ENCODE results near the gene NUAK2. TPM values are rescaled to one million over a fixed set of nuclear protein-coding genes. Genes with fewer than 3 reads are reported as not detected.

NUAK2 gene
- total RNA-seq, 2 experiments from 2014 or later, result 4.4 to 4.5 TPM

GRCh38 chr1:205258261-205258691 is 63.3 kb downstream of the NUAK2 start:
- CTCF ChIA-PET, result interaction anchor here (1.1 to 13.7 kb wide), 7 partner anchors 15 to 269 kb away, joined by 3 to 338 read pairs (median 21); partner anchors contain the start of gene TMCC2
- POLR2A ChIA-PET, result interaction anchor here (0.6 to 1.4 kb wide), 2 partner anchors 29 to 74 kb away, joined by 3 to 5 read pairs; no protein-coding TSS in a partner anchor
- H3K27ac Mint-ChIP-seq, result no peak overlapping the region
- intact Hi-C loops (cut with micrococcal nuclease), result loop anchor here (5.0 to 10.0 kb wide), 3 partner anchors 116 to 453 kb away; no protein-coding TSS in a partner anchor
- H3K9me3 Mint-ChIP-seq, result no peaks in the 10 kb centered on the region
- H3K27me3 Mint-ChIP-seq, result peaks cover 1% of the 10 kb centered on the region
- DNase-seq, result no peak
- no peak overlapping the region for H3K4me3 Mint-ChIP-seq
- H3K36me3 Mint-ChIP-seq, result no peaks in the 10 kb centered on the region
- H3K4me1 Mint-ChIP-seq (ENCODE audit: low read depth), result peaks cover 16% of the 10 kb centered on the region

GRCh38 chr1:205257735-205258134 is 63.8 kb downstream of the NUAK2 start:
- peaks cover 13% of the 10 kb centered on the region for H3K4me1 Mint-ChIP-seq (ENCODE audit: low read depth)

GRCh38 chr1:205256951-205257625 is 64.5 kb downstream of the NUAK2 start:
- Mint-ChIP-seq H3K9me3 (no peaks in the 10 kb centered on the region), H3K27ac (no peak overlapping the region), H3K4me1 (ENCODE audit: low read depth) (peaks cover 9% of the 10 kb centered on the region), H3K4me3 (no peak overlapping the region), H3K27me3 (peaks cover 1% of the 10 kb centered on the region), H3K36me3 (no peaks in the 10 kb centered on the region)
- intact Hi-C loops (cut with micrococcal nuclease), result loop anchor here (1.0 to 10.0 kb wide), 5 partner anchors 28 to 452 kb away; no protein-coding TSS in a partner anchor
- POLR2A ChIA-PET, result interaction anchor here (1.4 to 2.0 kb wide), 2 partner anchors 27 to 28 kb away, joined by 5 to 10 read pairs; no protein-coding TSS in a partner anchor
- no peak for DNase-seq
- CTCF ChIA-PET, result interaction anchor here (0.6 to 13.7 kb wide), 44 partner anchors 8 to 450 kb away, joined by 3 to 338 read pairs (median 5); partner anchors contain the start of genes RBBP5 and TMCC2

More at GRCh38 chr1:205257735-205258134, 63.8 kb downstream of the NUAK2 start:
- Mint-ChIP-seq H3K36me3 (no peaks in the 10 kb centered on the region), H3K27me3 (peaks cover 1% of the 10 kb centered on the region), H3K4me3 (no peak overlapping the region), H3K27ac (no peak overlapping the region), H3K9me3 (no peaks in the 10 kb centered on the region)
- DNase-seq, result no peak
- ChIA-PET POLR2A (interaction anchor here (1.4 kb wide), 1 partner anchor 28 kb away, joined by 5 read pairs; no protein-coding TSS in a partner anchor), CTCF (interaction anchor here (1.1 to 13.7 kb wide), 12 partner anchors 13 to 281 kb away, joined by 3 to 338 read pairs (median 18); partner anchors contain the start of gene TMCC2)
- intact Hi-C loops (cut with micrococcal nuclease), result loop anchor here (5.0 to 10.0 kb wide), 3 partner anchors 115 to 453 kb away; no protein-coding TSS in a partner anchor

- Mint-ChIP-seq H3K9me3 (no peaks in the 10 kb centered on the region), H3K27me3 (peaks cover 4% of the 10 kb centered on the region), H3K27ac (no peak overlapping the region), H3K4me1 (ENCODE audit: low read depth) (no peaks in the 10 kb centered on the region), H3K4me3 (no peak overlapping the region), H3K36me3 (no peaks in the 10 kb centered on the region)
- POLR2A ChIA-PET, result interaction anchor here (1.4 to 2.0 kb wide), 2 partner anchors 10 to 27 kb away, joined by 3 to 10 read pairs; no protein-coding TSS in a partner anchor
- intact Hi-C loops (cut with micrococcal nuclease), result loop anchor here (1.0 to 10.0 kb wide), 5 partner anchors 27 to 451 kb away; no protein-coding TSS in a partner anchor
- peak; percentile 92 for DNase-seq
- CTCF ChIA-PET, result interaction anchor here (0.5 to 13.7 kb wide), 52 partner anchors 9 to 449 kb away, joined by 3 to 338 read pairs (median 5); partner anchors contain the start of genes DSTYK, RBBP5 and TMCC2
Observed at GRCh38 chr1:205255941-205256780, 65.4 kb downstream of the NUAK2 start.

Other genes starting within 250 kb of the NUAK2 start
- gene TMEM81, start 237.3 kb downstream of the NUAK2 start, total RNA-seq, result 1 to 10 TPM; 3.2 to 3.3 TPM
- 10 to 100 TPM; 23.5 to 25.9 TPM for gene RBBP5, start 199.8 kb downstream of the NUAK2 start, total RNA-seq
- gene DSTYK, start 110.0 kb downstream of the NUAK2 start, total RNA-seq, result 1 to 10 TPM; 9.0 to 9.8 TPM
- 10 to 100 TPM in 1 of 2 experiments, 1 to 10 TPM in 1; 9.8 to 10.1 TPM for gene TMCC2, start 93.8 kb downstream of the NUAK2 start, total RNA-seq
- gene KLHDC8A, start 35.2 kb upstream of the NUAK2 start, total RNA-seq, result not detected
- gene LEMD1, start 100.3 kb upstream of the NUAK2 start, total RNA-seq, result 1 to 10 TPM; 2.2 to 2.5 TPM
- 1 to 10 TPM in 1 of 2 experiments, under 1 TPM in 1; 0.90 to 1.2 TPM for gene BLACAT1, start 134.3 kb upstream of the NUAK2 start, total RNA-seq
- gene CDK18, start 182.9 kb upstream of the NUAK2 start, total RNA-seq, result 1 to 10 TPM; 2.5 to 2.6 TPM